ENCODE data around the gene SNAPC4. TPM values are rescaled to one million over a fixed set of nuclear protein-coding genes. Genes with fewer than 3 reads are reported as not detected.

Gene SNAPC4
- polyA plus RNA-seq, 1 donor from 2014 or later: 6.8 TPM

DNA sequence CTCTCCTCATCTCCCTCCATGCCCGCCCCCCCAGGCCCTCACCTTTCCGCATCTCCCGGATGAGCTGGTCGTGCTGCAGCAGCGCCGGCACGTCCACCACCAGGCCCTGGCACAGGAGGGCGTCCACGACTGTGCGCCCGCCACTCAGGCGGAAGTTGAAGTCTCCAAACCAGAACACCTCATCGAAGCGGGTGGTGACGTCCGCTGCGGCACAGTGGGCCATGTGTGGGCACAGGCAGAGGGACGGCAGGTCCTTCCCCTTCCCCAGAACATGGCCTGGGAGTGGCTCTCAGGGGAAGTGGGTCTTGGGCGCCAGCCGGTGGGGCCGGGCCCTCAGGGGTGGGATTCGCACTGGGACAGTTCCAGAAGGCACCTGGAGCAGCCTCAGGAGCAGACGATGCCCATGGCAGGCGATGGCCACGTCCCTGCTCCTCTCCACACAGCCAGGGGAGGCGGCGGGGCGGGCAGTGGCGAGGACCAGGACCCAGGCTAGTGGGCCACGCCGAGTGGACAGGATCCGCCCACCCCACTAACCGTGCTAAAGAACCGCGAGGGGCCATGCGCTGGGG is 31.9 kb upstream of the SNAPC4 start:
- Histone ChIP-seq H3K4me3 (ENCODE audit: low read length) (no peak overlapping the region), H2AFZ (ENCODE audit: low read depth, low read length) (no peak overlapping the region), H3F3A (ENCODE audit: insufficient read depth, low read length, poor library complexity, severe bottlenecking) (no peaks in the 10 kb centered on the region), H3K79me2 (replicated peaks; ENCODE audit: insufficient read depth, low read length) (peaks cover 10% of the 10 kb centered on the region), H3K9me3 (ENCODE audit: low read length) (no peaks in the 10 kb centered on the region), H3K36me3 (ENCODE audit: insufficient read depth, low read length) (no peaks in the 10 kb centered on the region), H3K4me2 (ENCODE audit: low read length) (no peak overlapping the region), H4K20me1 (ENCODE audit: insufficient read depth) (no peaks in the 10 kb centered on the region), H3K27ac (ENCODE audit: low read length) (no peak overlapping the region), H3K27me3 (ENCODE audit: insufficient read depth, low read depth, low read length) (no peaks in the 10 kb centered on the region), H3K9ac (ENCODE audit: low read length) (no peak overlapping the region), H3K9me2 (ENCODE audit: insufficient read depth, low read length) (no peaks in the 10 kb centered on the region)
- TF ChIP-seq POLR2AphosphoS5 (IDR thresholded peaks at IDR 0.05): no peak
- TF ChIP-seq, protein P1, sequence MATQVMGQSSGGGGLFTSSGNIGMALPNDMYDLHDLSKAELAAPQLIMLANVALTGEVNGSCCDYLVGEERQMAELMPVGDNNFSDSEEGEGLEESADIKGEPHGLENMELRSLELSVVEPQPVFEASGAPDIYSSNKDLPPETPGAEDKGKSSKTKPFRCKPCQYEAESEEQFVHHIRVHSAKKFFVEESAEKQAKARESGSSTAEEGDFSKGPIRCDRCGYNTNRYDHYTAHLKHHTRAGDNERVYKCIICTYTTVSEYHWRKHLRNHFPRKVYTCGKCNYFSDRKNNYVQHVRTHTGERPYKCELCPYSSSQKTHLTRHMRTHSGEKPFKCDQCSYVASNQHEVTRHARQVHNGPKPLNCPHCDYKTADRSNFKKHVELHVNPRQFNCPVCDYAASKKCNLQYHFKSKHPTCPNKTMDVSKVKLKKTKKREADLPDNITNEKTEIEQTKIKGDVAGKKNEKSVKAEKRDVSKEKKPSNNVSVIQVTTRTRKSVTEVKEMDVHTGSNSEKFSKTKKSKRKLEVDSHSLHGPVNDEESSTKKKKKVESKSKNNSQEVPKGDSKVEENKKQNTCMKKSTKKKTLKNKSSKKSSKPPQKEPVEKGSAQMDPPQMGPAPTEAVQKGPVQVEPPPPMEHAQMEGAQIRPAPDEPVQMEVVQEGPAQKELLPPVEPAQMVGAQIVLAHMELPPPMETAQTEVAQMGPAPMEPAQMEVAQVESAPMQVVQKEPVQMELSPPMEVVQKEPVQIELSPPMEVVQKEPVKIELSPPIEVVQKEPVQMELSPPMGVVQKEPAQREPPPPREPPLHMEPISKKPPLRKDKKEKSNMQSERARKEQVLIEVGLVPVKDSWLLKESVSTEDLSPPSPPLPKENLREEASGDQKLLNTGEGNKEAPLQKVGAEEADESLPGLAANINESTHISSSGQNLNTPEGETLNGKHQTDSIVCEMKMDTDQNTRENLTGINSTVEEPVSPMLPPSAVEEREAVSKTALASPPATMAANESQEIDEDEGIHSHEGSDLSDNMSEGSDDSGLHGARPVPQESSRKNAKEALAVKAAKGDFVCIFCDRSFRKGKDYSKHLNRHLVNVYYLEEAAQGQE (IDR thresholded peaks at IDR 0.05; ENCODE audit: borderline replicate concordance): no peak
- TF ChIP-seq TAF1 (IDR thresholded peaks at IDR 0.05; ENCODE audit: low read depth): no peak
- TF ChIP-seq EZH2 (IDR thresholded peaks at IDR 0.05; ENCODE audit: borderline replicate concordance, insufficient read depth, low read length, poor library complexity, severe bottlenecking): no peak
- TF ChIP-seq RAD21 (conservative IDR thresholded peaks at IDR 0.05): no peak
- TF ChIP-seq, protein P2, sequence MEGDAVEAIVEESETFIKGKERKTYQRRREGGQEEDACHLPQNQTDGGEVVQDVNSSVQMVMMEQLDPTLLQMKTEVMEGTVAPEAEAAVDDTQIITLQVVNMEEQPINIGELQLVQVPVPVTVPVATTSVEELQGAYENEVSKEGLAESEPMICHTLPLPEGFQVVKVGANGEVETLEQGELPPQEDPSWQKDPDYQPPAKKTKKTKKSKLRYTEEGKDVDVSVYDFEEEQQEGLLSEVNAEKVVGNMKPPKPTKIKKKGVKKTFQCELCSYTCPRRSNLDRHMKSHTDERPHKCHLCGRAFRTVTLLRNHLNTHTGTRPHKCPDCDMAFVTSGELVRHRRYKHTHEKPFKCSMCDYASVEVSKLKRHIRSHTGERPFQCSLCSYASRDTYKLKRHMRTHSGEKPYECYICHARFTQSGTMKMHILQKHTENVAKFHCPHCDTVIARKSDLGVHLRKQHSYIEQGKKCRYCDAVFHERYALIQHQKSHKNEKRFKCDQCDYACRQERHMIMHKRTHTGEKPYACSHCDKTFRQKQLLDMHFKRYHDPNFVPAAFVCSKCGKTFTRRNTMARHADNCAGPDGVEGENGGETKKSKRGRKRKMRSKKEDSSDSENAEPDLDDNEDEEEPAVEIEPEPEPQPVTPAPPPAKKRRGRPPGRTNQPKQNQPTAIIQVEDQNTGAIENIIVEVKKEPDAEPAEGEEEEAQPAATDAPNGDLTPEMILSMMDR (IDR thresholded peaks at IDR 0.05; ENCODE audit: poor library complexity, severe bottlenecking): no peak
- TF ChIP-seq EP300 (conservative IDR thresholded peaks at IDR 0.05; ENCODE audit: poor library complexity, severe bottlenecking): no peak
- TF ChIP-seq MXI1 (conservative IDR thresholded peaks at IDR 0.05; ENCODE audit: poor library complexity, severe bottlenecking): no peak

DNA sequence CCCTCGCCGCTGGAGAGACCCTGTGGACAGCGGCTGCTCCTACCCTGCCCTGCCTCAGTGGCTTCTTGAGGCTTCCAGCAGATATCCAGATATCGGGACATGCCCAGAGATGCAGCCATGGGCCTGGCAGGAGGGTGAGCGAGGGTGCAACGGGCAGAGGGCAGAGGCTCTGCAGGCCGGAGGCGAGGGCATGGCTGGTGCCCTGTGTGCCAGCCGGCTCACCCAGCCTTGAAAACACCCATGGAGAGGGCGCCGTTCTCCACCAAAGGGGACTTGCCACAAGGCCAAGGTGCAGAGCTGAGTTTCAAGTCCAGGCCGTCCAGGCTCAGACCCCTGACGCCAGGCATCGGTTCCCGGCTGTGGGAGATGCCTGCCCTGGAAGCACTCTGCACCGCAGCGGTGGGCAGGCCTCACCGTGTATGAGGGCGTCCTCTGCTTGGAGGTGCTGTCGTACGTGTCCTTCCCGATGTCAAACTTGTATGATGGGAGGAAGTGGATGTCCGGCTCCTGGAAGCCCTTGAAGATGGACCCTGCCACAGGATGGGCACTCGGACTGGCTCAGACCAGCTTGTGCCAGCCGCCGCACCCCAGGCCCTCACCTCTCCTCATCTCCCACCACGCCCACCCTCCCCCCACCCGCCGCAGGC is 30.7 kb upstream of the SNAPC4 start:
- Histone ChIP-seq H3K27me3 (ENCODE audit: insufficient read depth, low read depth, low read length) (no peaks in the 10 kb centered on the region), H3K4me2 (ENCODE audit: low read length) (no peak overlapping the region), H2AFZ (ENCODE audit: low read depth, low read length) (no peak overlapping the region), H3K4me3 (ENCODE audit: low read length) (no peak overlapping the region), H4K20me1 (ENCODE audit: insufficient read depth) (no peaks in the 10 kb centered on the region), H3K79me2 (replicated peaks; ENCODE audit: insufficient read depth, low read length) (peaks cover 4% of the 10 kb centered on the region), H3K9ac (ENCODE audit: low read length) (no peak overlapping the region), H3K27ac (ENCODE audit: low read length) (no peak overlapping the region), H3F3A (ENCODE audit: insufficient read depth, low read length, poor library complexity, severe bottlenecking) (no peaks in the 10 kb centered on the region), H3K9me2 (ENCODE audit: insufficient read depth, low read length) (no peaks in the 10 kb centered on the region), H3K9me3 (ENCODE audit: low read length) (no peaks in the 10 kb centered on the region), H3K36me3 (ENCODE audit: insufficient read depth, low read length) (no peaks in the 10 kb centered on the region)
- no peak for TF ChIP-seq SMC3 (conservative IDR thresholded peaks at IDR 0.05; ENCODE audit: poor library complexity)
- TF ChIP-seq, protein P1 (IDR thresholded peaks at IDR 0.05; ENCODE audit: borderline replicate concordance): no peak
- TF ChIP-seq POLR2AphosphoS5 (IDR thresholded peaks at IDR 0.05): no peak
- TF ChIP-seq EP300 (conservative IDR thresholded peaks at IDR 0.05; ENCODE audit: poor library complexity, severe bottlenecking): no peak
- TF ChIP-seq, protein P2 (IDR thresholded peaks at IDR 0.05; ENCODE audit: poor library complexity, severe bottlenecking): no peak
- TF ChIP-seq TAF1 (IDR thresholded peaks at IDR 0.05; ENCODE audit: low read depth): no peak
- no peak for TF ChIP-seq RAD21 (conservative IDR thresholded peaks at IDR 0.05)
- TF ChIP-seq MXI1 (conservative IDR thresholded peaks at IDR 0.05; ENCODE audit: poor library complexity, severe bottlenecking): no peak
- no peak for TF ChIP-seq EZH2 (IDR thresholded peaks at IDR 0.05; ENCODE audit: borderline replicate concordance, insufficient read depth, low read length, poor library complexity, severe bottlenecking)

All from neural cell (in vitro differentiated cells).